Measurements from ENCODE around the gene ENKUR. TPM values are rescaled to one million over a fixed set of nuclear protein-coding genes. Genes with fewer than 3 reads are reported as not detected.

Gene ENKUR
- total RNA-seq, 4 donors from 2014 or later: not detected

DNA sequence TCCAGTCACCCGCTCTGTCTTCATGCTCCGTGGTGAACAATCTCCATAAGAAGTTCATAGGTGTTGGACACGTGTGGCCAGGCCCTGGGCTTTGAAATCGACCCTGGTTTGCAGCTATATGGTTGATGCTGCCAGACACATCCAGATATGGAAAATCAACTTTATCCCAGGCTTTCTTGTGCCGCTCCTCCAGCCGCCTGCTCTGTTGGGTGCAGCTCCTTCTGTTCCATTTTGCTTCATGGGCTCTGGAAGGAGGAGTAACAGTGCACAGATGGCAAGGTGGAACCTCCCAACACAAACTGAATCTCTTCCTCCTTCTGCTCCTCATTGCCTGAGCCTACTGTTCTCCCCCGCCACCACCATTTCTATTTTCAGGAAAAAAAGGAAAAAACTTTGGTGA lies 45.2 kb upstream of the ENKUR start:
- DNase-seq (ENCODE audit: low spot score in 2 of 2): no peak
- no peak overlapping the region for H3K4me3 ChIP-seq (ENCODE audit: low read depth, poor library complexity, severe bottlenecking)
- no peak for TF ChIP-seq POLR2A (IDR thresholded peaks at IDR 0.05)
- TF ChIP-seq, protein P1, sequence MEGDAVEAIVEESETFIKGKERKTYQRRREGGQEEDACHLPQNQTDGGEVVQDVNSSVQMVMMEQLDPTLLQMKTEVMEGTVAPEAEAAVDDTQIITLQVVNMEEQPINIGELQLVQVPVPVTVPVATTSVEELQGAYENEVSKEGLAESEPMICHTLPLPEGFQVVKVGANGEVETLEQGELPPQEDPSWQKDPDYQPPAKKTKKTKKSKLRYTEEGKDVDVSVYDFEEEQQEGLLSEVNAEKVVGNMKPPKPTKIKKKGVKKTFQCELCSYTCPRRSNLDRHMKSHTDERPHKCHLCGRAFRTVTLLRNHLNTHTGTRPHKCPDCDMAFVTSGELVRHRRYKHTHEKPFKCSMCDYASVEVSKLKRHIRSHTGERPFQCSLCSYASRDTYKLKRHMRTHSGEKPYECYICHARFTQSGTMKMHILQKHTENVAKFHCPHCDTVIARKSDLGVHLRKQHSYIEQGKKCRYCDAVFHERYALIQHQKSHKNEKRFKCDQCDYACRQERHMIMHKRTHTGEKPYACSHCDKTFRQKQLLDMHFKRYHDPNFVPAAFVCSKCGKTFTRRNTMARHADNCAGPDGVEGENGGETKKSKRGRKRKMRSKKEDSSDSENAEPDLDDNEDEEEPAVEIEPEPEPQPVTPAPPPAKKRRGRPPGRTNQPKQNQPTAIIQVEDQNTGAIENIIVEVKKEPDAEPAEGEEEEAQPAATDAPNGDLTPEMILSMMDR (IDR thresholded peaks at IDR 0.05): no peak
- 99% methylated on average over 7 of the region's 7 CpGs for WGBS, 2 donors
- intact Hi-C loops (cut with DNase I; ENCODE audit: low total_unique reads): no loop called here

DNA sequence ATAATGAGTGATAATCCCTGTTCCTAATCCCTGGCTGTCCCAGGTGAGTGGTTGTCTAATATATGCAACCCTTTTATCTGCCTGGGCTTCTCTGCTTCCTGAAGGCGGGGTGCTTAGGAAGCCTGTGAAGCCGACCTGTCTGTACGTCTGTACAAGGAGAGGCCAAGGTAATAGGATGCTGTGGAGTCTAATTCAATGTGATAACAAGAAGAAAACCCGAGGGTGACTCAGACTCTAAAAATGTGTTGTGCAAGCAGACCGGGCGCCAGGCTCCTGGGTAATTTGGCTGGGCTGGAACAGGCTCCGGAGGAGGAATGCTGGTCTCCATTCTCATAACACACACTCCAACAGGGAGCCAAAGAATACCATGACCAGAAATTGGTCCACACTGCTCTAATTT lies 44.0 kb upstream of the ENKUR start:
- 34 to 36% methylated on average over 7 of the region's 7 CpGs for WGBS, 2 donors
- no peak overlapping the region for H3K4me3 ChIP-seq (ENCODE audit: low read depth, poor library complexity, severe bottlenecking)
- peak; percentile 66 to 90 for DNase-seq (ENCODE audit: low spot score in 2 of 2)
- TF ChIP-seq, protein P1 (IDR thresholded peaks at IDR 0.05): no peak
- no peak for TF ChIP-seq POLR2A (IDR thresholded peaks at IDR 0.05)
- intact Hi-C loops (cut with DNase I; ENCODE audit: low total_unique reads): no loop called here

DNA sequence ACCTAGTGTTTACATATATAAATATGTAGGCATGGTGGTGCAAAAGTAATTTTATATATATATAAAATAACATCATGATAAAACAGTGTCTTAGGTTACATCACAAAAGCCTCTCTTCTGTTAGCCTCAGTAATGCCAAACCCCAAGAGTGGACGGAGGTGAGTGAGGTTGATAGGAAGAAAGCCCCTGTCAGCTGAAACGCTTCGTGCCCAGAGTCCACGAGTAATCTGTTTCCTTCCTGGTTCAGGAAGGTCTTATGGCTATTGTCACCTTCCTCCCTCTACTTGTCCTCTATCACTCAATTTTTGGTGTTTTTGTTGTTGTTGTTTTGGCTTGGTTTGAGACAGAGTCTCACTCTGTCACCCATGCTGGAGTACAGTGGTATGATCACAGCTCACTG lies 41.9 kb upstream of the ENKUR start:
- WGBS, 2 donors: 76 to 86% methylated on average over 4 of the region's 4 CpGs
- TF ChIP-seq POLR2A (IDR thresholded peaks at IDR 0.05): no peak
- TF ChIP-seq, protein P1 (IDR thresholded peaks at IDR 0.05): no peak
- intact Hi-C loops (cut with DNase I; ENCODE audit: low total_unique reads): no loop called here

DNA sequence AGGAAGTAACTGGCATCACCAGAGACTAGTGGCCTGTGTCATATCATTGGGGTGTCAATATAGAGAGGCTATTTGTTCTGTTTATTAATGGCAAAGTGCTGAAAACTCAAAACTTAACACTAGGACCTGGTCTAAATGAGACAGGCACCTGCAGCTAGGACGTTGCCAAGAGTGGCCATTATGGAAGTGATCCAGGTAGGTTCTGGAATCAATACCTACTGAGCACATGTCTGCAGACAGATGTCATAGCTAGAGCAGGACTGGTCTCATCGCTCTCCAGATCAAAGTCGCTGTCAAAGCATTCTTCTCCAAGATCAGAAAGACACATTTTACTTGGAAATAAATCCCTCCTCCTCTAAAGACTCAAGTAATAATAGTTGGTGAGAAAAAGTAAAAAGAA lies 40.8 kb upstream of the ENKUR start:
- no peak for DNase-seq (ENCODE audit: low spot score in 2 of 2)
- intact Hi-C loops (cut with DNase I; ENCODE audit: low total_unique reads): no loop called here
- H3K4me3 ChIP-seq (ENCODE audit: low read depth, poor library complexity, severe bottlenecking): no peak overlapping the region
- TF ChIP-seq, protein P1 (IDR thresholded peaks at IDR 0.05): no peak
- TF ChIP-seq POLR2A (IDR thresholded peaks at IDR 0.05): no peak
- WGBS, 2 donors: 77 to 80% methylated on average over 3 of the region's 3 CpGs

More for the DNA sequence above, 41.9 kb upstream of the ENKUR start:
- DNase-seq (ENCODE audit: low spot score in 2 of 2): no peak
- no peak overlapping the region for H3K4me3 ChIP-seq (ENCODE audit: low read depth, poor library complexity, severe bottlenecking)

DNA sequence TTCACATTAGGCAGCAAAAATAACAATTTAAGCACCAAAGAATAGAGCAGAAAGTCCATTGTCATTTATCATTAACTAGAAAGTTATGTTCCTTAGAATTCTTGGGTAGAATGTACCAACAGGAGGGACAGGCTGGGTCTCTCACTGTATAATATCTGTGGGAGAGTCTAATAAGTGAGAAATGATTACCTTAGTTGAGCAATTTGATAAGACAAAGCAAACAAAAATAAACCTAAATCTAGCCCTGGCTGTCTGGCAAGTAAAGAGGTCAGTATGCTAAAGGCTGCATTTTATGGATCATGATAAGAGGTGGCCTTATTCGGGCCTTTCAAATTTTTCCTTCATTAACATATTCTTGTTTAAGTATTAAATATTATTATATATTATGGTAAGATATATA lies 36.1 kb upstream of the ENKUR start:
- no peak overlapping the region for H3K4me3 ChIP-seq (ENCODE audit: low read depth, poor library complexity, severe bottlenecking)
- intact Hi-C loops (cut with DNase I; ENCODE audit: low total_unique reads): no loop called here
- no peak for DNase-seq (ENCODE audit: low spot score in 2 of 2)
- 89 to 95% methylated on average over 1 of the region's 1 CpG for WGBS, 2 donors
- no peak for TF ChIP-seq POLR2A (IDR thresholded peaks at IDR 0.05)
- TF ChIP-seq, protein P1 (IDR thresholded peaks at IDR 0.05): no peak

DNA sequence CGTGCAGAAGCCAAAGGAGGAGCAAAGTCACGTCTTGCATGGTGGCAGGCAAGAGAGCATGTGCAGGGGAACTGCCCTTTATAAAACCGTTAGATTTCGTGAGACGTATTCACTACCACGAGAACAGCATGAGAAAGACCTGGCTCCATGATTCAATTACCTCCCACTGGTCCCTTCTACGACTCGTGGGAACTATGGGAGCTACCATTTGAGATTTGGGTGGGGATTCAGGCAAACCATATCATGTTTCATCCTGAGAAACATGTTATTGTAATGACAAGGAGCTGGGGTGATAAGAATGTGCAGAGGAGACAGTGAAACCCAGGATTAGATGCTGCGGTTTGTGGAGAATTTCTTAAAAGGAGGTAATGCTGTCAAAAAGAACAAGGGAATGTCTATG lies 34.4 kb upstream of the ENKUR start:
- 90 to 91% methylated on average over 9 of the region's 9 CpGs for WGBS, 2 donors
- TF ChIP-seq, protein P1 (IDR thresholded peaks at IDR 0.05): no peak
- no peak for TF ChIP-seq POLR2A (IDR thresholded peaks at IDR 0.05)
- DNase-seq (ENCODE audit: low spot score in 2 of 2): no peak
- intact Hi-C loops (cut with DNase I; ENCODE audit: low total_unique reads): no loop called here
- no peak overlapping the region for H3K4me3 ChIP-seq (ENCODE audit: low read depth, poor library complexity, severe bottlenecking)

All from lower leg skin (tissue), 4 donors.